Pancreas (tissue), 10 donors: Measurements from ENCODE around the gene U2AF2. TPM values are rescaled to one million over a fixed set of nuclear protein-coding genes. Genes with fewer than 3 reads are reported as not detected.
A peak's percentile ranks its signal among the peaks of the same experiment; 100 is the strongest.

ENCODE experiments used
- ATAC-seq, 4 donors: fragments of 200-7000 bp; cut with Tn5 transposase; one replicate each; pipeline versions ENCODE4 v1.8.0 to v1.9.1; 2020; ENCODE audit warnings: mild to moderate bottlenecking in 4 of 4, moderate library complexity in 4 of 4
- DNase-seq, 6 donors: peaks; one replicate each; pipeline ENCODE4 v3.0.0-alpha.2; 2020
- FAIRE-seq: peaks from 2 replicates; lab custom pipeline; 2012; peaks lifted over from hg19 to GRCh38; lab: Jason Lieb, UNC
- H3K27ac ChIP-seq, 4 donors: fragments of 200-600 bp; sonication (generic); 1 replicate in 3 of 4; 2 replicates in 1 of 4; pipeline versions ENCODE4 v1.5.0 to v1.8.0; 2020
- H3K27me3 ChIP-seq, 4 donors: fragments of 200-600 bp; one replicate each; pipeline ENCODE4 v1.8.0; 2021
- H3K36me3 ChIP-seq, 3 donors: fragments of 200-600 bp; sonication (generic) in 1 of 3; one replicate each; pipeline versions ENCODE4 v1.5.0 to v1.8.0; 2020 to 2021
- H3K4me1 ChIP-seq, 3 donors: fragments of 200-600 bp; one replicate each; pipeline ENCODE4 v1.8.0; 2021
- H3K4me3 ChIP-seq, 4 donors: fragments of 200-600 bp; sonication (generic) in 2 of 4; one replicate each; pipeline versions ENCODE4 v1.5.0 to v1.8.0; 2020 to 2021
- H3K9me3 ChIP-seq, 4 donors: fragments of 200-600 bp; one replicate each; pipeline ENCODE4 v1.8.0; 2021
- WGBS, 2 donors: extraction: QIAGEN DNeasy Blood & Tissue Kit; methylation state at CpG; one replicate each; pipeline ENCODE4 v1.1.7; 2013; 5-methylcytosine and 5-hydroxymethylcytosine counted together
- intact Hi-C, 3 donors: fragments of 100-400 bp; cut with DNase I; formaldehyde crosslinking; loops; one replicate each; pipeline versions ENCODE4 v1.11.1 to v1.14.2; 2022
- polyA plus RNA-seq, 2 donors: library from polyadenylated mRNA; stranded (reverse); fragments of 200-250 nt; gene quantifications; one replicate each; pipeline ENCODE4 v1.2.3, GENCODE V29; 2013
- total RNA-seq, 6 donors: library from RNA; stranded (reverse); fragmentation: NEBNext Ultra II Directional in 4 of 6; extraction: Animal tissue kit (Norgen Biotek cat#: 25700) in 4 of 6; gene quantifications; one replicate each; pipeline versions ENCODE4 v1.2.1 to v1.2.4, GENCODE V29; 2021 to 2023
- TF ChIP-seq, protein P1 (sequence below), 4 donors: fragments of 200-600 bp; sonication (generic) in 3 of 4; IDR thresholded peaks; one replicate each; pipeline versions ENCODE4 v1.5.0 to v1.8.0; 2021; ENCODE audit warnings: antibody characterized with exemption in 4 of 4
- donor health status: healthy with polysubstance abuse.
- donor health status: DM: no; HTN: no; CAD: no; lungs with moderate emphysema.
- donor health status: DM: no; HTN: no; CAD: no.
- donor health status: control.
- donor health status: control.
- donor health status: Bipolar disorder and iron deficiency.
- donor health status: DM: yes; HTN: yes; CAD: no.
- donor health status: DM: no; HTN: no; CAD: no.
- donor health status: DM: no; HTN: no; CAD: no.
- donor health status: DM: yes; HTN: yes; CAD: no.

The U2AF2 gene
- total and polyA plus RNA-seq, 8 donors: 38.4 to 113 (median 62.4) TPM

DNA sequence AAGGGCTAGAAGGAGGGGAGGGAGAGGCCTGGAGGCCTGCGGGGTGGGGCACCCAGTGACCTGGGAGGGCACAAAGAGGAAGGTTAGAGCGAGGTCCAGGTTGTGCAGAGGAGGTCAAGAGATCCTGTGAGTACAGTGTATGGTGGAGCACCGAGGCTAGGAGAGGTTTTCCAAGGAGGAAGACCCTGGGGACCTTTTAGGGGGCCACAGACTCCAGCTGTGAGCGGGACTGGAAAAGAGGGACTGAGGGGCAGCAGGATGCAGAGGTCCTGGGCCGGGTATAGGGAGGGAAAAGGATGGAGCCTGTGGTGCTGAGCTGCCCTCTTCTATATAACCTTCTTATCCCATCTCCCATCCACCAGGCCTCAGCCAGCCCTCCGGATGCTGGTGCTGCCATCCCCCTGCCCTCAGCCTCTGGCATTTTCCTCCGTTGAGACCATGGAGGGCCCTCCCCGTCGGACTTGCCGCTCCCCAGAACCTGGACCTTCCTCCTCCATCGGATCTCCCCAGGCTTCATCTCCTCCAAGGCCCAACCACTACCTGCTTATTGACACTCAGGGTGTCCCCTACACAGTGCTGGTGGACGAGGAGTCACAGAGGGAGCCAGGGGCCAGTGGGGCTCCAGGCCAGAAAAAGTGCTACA is 10.5 kb upstream of the U2AF2 start:
- intact Hi-C loops: no loop called here
- TF ChIP-seq, protein P1, sequence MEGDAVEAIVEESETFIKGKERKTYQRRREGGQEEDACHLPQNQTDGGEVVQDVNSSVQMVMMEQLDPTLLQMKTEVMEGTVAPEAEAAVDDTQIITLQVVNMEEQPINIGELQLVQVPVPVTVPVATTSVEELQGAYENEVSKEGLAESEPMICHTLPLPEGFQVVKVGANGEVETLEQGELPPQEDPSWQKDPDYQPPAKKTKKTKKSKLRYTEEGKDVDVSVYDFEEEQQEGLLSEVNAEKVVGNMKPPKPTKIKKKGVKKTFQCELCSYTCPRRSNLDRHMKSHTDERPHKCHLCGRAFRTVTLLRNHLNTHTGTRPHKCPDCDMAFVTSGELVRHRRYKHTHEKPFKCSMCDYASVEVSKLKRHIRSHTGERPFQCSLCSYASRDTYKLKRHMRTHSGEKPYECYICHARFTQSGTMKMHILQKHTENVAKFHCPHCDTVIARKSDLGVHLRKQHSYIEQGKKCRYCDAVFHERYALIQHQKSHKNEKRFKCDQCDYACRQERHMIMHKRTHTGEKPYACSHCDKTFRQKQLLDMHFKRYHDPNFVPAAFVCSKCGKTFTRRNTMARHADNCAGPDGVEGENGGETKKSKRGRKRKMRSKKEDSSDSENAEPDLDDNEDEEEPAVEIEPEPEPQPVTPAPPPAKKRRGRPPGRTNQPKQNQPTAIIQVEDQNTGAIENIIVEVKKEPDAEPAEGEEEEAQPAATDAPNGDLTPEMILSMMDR (IDR thresholded peaks at IDR 0.05): no peak
- H3K4me1 ChIP-seq: peaks cover 7 to 18% (median 18%) of the 10 kb centered on the region in 3 donors
- ATAC-seq (no peak), DNase-seq (peak in 1 of 6 donors; percentile 30), FAIRE-seq (no peak)
- no peaks in the 10 kb centered on the region for H3K9me3 ChIP-seq
- peak overlapping the region in 1 of 4 donors; percentile 31 for H3K27ac ChIP-seq
- WGBS, 2 donors: 46 to 49% methylated on average over 11 to 12 of the region's 12 CpGs
- peak overlapping the region; percentile 33 to 86 (median 68) for H3K4me3 ChIP-seq
- no peaks in the 10 kb centered on the region for H3K27me3 ChIP-seq
- H3K36me3 ChIP-seq: no peaks in the 10 kb centered on the region

DNA sequence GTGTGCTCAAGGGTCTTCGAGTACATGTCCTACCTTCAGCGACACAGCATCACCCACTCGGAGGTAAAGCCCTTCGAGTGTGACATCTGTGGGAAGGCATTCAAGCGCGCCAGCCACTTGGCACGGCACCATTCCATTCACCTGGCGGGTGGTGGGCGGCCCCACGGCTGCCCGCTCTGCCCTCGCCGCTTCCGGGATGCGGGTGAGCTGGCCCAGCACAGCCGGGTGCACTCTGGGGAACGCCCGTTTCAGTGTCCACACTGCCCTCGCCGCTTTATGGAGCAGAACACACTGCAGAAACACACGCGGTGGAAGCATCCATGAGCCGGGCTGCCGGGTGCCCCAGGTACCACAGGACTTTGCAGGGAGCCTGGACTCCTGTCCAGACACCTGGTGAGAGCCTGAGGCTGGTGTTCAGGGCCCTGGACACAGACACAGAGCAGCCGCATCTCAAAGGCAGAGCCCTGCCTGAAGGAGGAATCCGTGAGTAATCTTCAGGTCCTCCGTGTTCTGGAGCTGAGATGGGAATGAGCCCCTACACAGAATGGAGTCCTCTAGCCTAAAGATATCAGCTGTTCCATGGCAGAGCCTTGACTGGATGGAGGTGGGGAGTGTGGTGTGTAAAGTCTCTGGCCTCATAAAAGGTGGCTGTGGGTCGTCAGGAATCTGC is 9.9 kb upstream of the U2AF2 start:
- Histone ChIP-seq H3K4me3 (peak overlapping the region in 1 of 4 donors; percentile 86), H3K9me3 (no peaks in the 10 kb centered on the region), H3K27ac (no peak overlapping the region), H3K36me3 (no peaks in the 10 kb centered on the region), H3K27me3 (no peaks in the 10 kb centered on the region), H3K4me1 (peaks cover 7 to 17% (median 11%) of the 10 kb centered on the region in 3 donors)
- FAIRE-seq (no peak), ATAC-seq (no peak), DNase-seq (peak in 2 of 6 donors; percentile 51 to 68)
- TF ChIP-seq, protein P1 (IDR thresholded peaks at IDR 0.05): no peak
- intact Hi-C loops: no loop called here
- WGBS, 2 donors: 81 to 87% methylated on average over 28 of the region's 28 CpGs

DNA sequence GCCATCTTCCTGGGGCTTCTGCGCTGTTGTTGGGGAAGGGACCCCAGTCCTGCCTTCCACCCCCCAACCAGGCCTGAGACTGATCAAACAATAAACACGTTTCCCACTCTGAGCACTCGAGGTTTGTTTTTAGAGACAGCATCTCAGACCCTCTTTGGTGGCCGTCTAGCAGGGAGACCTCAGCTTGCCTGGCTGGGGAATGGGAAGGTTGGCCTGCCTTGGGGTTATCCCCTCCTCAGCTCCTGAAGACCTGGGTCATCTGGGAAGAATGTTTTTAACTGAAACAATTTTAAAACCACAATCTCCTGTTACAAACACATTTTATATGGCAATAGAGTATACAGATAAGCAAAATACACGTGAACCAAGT is 9.3 kb upstream of the U2AF2 start:
- Histone ChIP-seq H3K36me3 (no peaks in the 10 kb centered on the region), H3K4me1 (peaks cover 6 to 12% (median 7%) of the 10 kb centered on the region in 3 donors), H3K27ac (no peak overlapping the region), H3K27me3 (no peaks in the 10 kb centered on the region), H3K9me3 (no peaks in the 10 kb centered on the region), H3K4me3 (no peak overlapping the region)
- WGBS, 2 donors: 52 to 56% methylated on average over 5 of the region's 5 CpGs
- DNase-seq (no peak), ATAC-seq (no peak), FAIRE-seq (no peak)
- intact Hi-C loops: no loop called here
- TF ChIP-seq, protein P1 (IDR thresholded peaks at IDR 0.05): no peak

- intact Hi-C loops: no loop called here
- TF ChIP-seq, protein P1 (IDR thresholded peaks at IDR 0.05): no peak
- 30 to 32% methylated on average over 14 of the region's 14 CpGs for WGBS, 2 donors
- H3K27ac ChIP-seq: peak overlapping the region in 3 of 4 donors; percentile 1 to 68 (median 60)
- peaks cover 6 to 12% (median 7%) of the 10 kb centered on the region in 3 donors for H3K4me1 ChIP-seq
- DNase-seq (peak in 2 of 6 donors; percentile 23 to 46), FAIRE-seq (no peak), ATAC-seq (no peak)
- H3K36me3 ChIP-seq: no peaks in the 10 kb centered on the region
- H3K9me3 ChIP-seq: no peaks in the 10 kb centered on the region
- no peaks in the 10 kb centered on the region for H3K27me3 ChIP-seq
- peak overlapping the region in 3 of 4 donors; percentile 81 to 91 (median 90) for H3K4me3 ChIP-seq
These were observed 7.7 kb upstream of the U2AF2 start for GRCh38 chr19:55646889-55647731.
